AG04450 (cell line): Measurements from ENCODE around the gene CTNNBL1. TPM values are rescaled to one million over a fixed set of nuclear protein-coding genes. Genes with fewer than 3 reads are reported as not detected.

Source experiments
- CTCF ChIA-PET: fragments of 300-600, 350-600 bp; formaldehyde crosslinking; extraction: SDS; loops from one replicate; lab custom pipeline; 2022; ENCODE audit warnings: antibody characterized with exemption, inconsistent platforms; lab: Charles Lee
- POLR2A ChIA-PET: fragments of 350-600 bp; formaldehyde crosslinking; extraction: SDS; loops from one replicate; lab custom pipeline; 2021; ENCODE audit warnings: antibody characterized with exemption, inconsistent platforms; lab: Yijun Ruan, JAX
- DNase-seq: peaks from one replicate; pipeline ENCODE4 v3.0.0-alpha.2; 2011; ENCODE audit warnings: low read depth, low spot score
- H3K27ac ChIP-seq: one replicate; pipeline ENCODE4 v1.5.1; 2012; ENCODE audit warnings: low read depth, low read length, control low read depth
- H3K27me3 ChIP-seq: one replicate; pipeline ENCODE4 v1.6.0; 2012; ENCODE audit warnings: low read length; ENCODE audit not compliant: control insufficient read depth, insufficient read depth
- H3K4me3 ChIP-seq: 2 replicates; pipeline ENCODE4 v1.5.1; 2011; ENCODE audit warnings: mild to moderate bottlenecking, low read depth, low read length, control low read depth
- H3K9me3 ChIP-seq: 2 replicates; pipeline ENCODE4 v1.5.1; 2012; ENCODE audit warnings: low read length; ENCODE audit not compliant: control insufficient read depth, insufficient read depth
- CTCF ChIP-seq: IDR thresholded peaks from 2 replicates; pipeline ENCODE4 v1.5.1; 2011; ENCODE audit warnings: low read depth, low read length, control low read depth, inconsistent platforms
- polyA plus RNA-seq: library from polyadenylated mRNA; depleted of rRNA; stranded (reverse); fragments of >200 nt; gene quantifications from 2 replicates; pipeline ENCODE4 v1.2.3, GENCODE V29; 2011

Gene CTNNBL1
- polyA plus RNA-seq, 1 experiment, result 27.1 TPM

- DNase-seq, result no peak
- no peak for TF ChIP-seq CTCF
- no peak overlapping the region for H3K4me3 ChIP-seq
- H3K27ac ChIP-seq, result peak overlapping the region; percentile 21
- POLR2A ChIA-PET, result no interaction called here
- no peaks in the 10 kb centered on the region for H3K27me3 ChIP-seq
- CTCF ChIA-PET, result no interaction called here
- no peaks in the 10 kb centered on the region for H3K9me3 ChIP-seq
Observed at GRCh38 chr20:37827605-37828004, 133.8 kb downstream of the CTNNBL1 start.

- DNase-seq, result no peak
- CTCF ChIA-PET, result no interaction called here
Observed at GRCh38 chr20:37828684-37829083, 134.9 kb downstream of the CTNNBL1 start.

GRCh38 chr20:37829128-37829527 lies 135.3 kb downstream of the CTNNBL1 start:
- Histone ChIP-seq H3K27me3 (no peaks in the 10 kb centered on the region), H3K4me3 (no peak overlapping the region), H3K27ac (no peak overlapping the region), H3K9me3 (no peaks in the 10 kb centered on the region)
- DNase-seq, result no peak
- ChIA-PET CTCF (no interaction called here), POLR2A (no interaction called here)
- TF ChIP-seq CTCF, result no peak

More at GRCh38 chr20:37828684-37829083, 134.9 kb downstream of the CTNNBL1 start:
- Histone ChIP-seq H3K4me3 (no peak overlapping the region), H3K27ac (no peak overlapping the region), H3K9me3 (no peaks in the 10 kb centered on the region), H3K27me3 (no peaks in the 10 kb centered on the region)
- POLR2A ChIA-PET, result no interaction called here
- no peak for TF ChIP-seq CTCF

- H3K27me3 ChIP-seq, result no peaks in the 10 kb centered on the region
- no peak overlapping the region for H3K27ac ChIP-seq
- POLR2A ChIA-PET, result interaction anchor here (0.6 kb wide), 1 partner anchor 22 kb away, joined by 4 read pairs; no protein-coding TSS in a partner anchor
- CTCF ChIA-PET, result no interaction called here
- DNase-seq, result no peak
- TF ChIP-seq CTCF, result no peak
- no peak overlapping the region for H3K4me3 ChIP-seq
- H3K9me3 ChIP-seq, result no peaks in the 10 kb centered on the region
Observed at GRCh38 chr20:37833221-37833896, 139.5 kb downstream of the CTNNBL1 start.

GRCh38 chr20:37836926-37837325 lies 143.1 kb downstream of the CTNNBL1 start:
- TF ChIP-seq CTCF, result no peak
- H3K27ac ChIP-seq, result no peak overlapping the region
- POLR2A ChIA-PET, result no interaction called here
- no peaks in the 10 kb centered on the region for H3K9me3 ChIP-seq
- H3K27me3 ChIP-seq, result no peaks in the 10 kb centered on the region
- CTCF ChIA-PET, result no interaction called here
- no peak overlapping the region for H3K4me3 ChIP-seq
- no peak for DNase-seq
